Fibroblast of the aortic adventitia (primary cell): ENCODE measurements around the gene ECHS1. TPM values are rescaled to one million over a fixed set of nuclear protein-coding genes. Genes with fewer than 3 reads are reported as not detected.

Source experiments
- DNase-seq: peaks from one replicate; pipeline ENCODE4 v3.0.0-alpha.2; 2010; ENCODE audit warnings: low read depth
- H3K4me3 ChIP-seq: 2 replicates; pipeline ENCODE4 v1.5.1; 2011; ENCODE audit warnings: low read depth, mild to moderate bottlenecking, control low read depth, low read length, moderate library complexity
- CTCF ChIP-seq: IDR thresholded peaks from 2 replicates; pipeline ENCODE4 v1.5.1; 2011; ENCODE audit warnings: mild to moderate bottlenecking, low read length, control low read depth, inconsistent platforms; ENCODE audit not compliant: insufficient read depth
- total RNA-seq: library from RNA; depleted of rRNA; stranded (reverse); fragments of >200 nt; gene quantifications from 2 replicates; pipeline ENCODE4 v1.2.3, GENCODE V29; 2012; ENCODE audit warnings: low replicate concordance

The ECHS1 gene
- 33.0 and 47.3 TPM in 2 replicates for total RNA-seq

GRCh38 chr10:133373174-133374090 is at the start of gene ECHS1:
ECHS1 (minus strand) TSS chr10:133373354; CDS start chr10:133373333, 21 bp downstream.
- TF ChIP-seq CTCF: no peak
- H3K4me3 ChIP-seq: peak within 1 kb of the TSS; percentile 83
- peak; percentile 82 for DNase-seq

- DNase-seq: no peak
- TF ChIP-seq CTCF: no peak
- H3K4me3 ChIP-seq: no peak overlapping the region
These were observed 49.2 kb upstream of the ECHS1 start for GRCh38 chr10:133422223-133422806.

- no peak for TF ChIP-seq CTCF
- no peak overlapping the region for H3K4me3 ChIP-seq
- no peak for DNase-seq
These were observed 48.4 kb upstream of the ECHS1 start for GRCh38 chr10:133421336-133422222.

GRCh38 chr10:133420579-133420978 is 47.4 kb upstream of the ECHS1 start:
- no peak for DNase-seq
- no peak for TF ChIP-seq CTCF
- no peak overlapping the region for H3K4me3 ChIP-seq

- no peak overlapping the region for H3K4me3 ChIP-seq
- no peak for DNase-seq
- no peak for TF ChIP-seq CTCF
These were observed 46.9 kb upstream of the ECHS1 start for GRCh38 chr10:133420028-133420427.

GRCh38 chr10:133419211-133419950 is 46.2 kb upstream of the ECHS1 start:
- no peak overlapping the region for H3K4me3 ChIP-seq
- no peak for TF ChIP-seq CTCF
- no peak for DNase-seq
